Measurements from ENCODE around the gene SYNPO2. TPM values are rescaled to one million over a fixed set of nuclear protein-coding genes. Genes with fewer than 3 reads are reported as not detected.
A peak's percentile ranks its signal among the peaks of the same experiment; 100 is the strongest.

SYNPO2 gene
- total RNA-seq, 4 donors from 2014 or later: 1,547 to 3,168 (median 2,047) TPM

DNA sequence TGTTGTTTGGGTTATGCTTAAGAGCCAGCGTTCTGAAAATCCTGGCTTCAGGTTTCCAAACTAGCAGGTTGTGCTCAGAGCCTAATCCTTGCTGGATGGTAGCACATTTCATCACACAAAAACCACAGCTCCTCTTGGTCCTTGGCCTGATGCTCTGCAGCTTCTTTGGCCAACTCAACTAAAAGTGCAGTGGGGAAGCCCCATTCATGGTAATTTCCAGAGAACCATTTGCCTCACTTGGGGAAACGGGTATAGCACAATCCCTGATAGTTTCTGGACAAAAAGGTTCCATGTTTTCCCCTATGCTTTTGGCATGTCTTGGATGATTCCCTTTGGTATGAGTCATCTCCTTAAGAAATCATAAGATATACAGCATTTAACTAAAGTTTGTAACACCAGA, 78.7 kb downstream of the SYNPO2 start:
- no peaks in the 10 kb centered on the region for H3K36me3 ChIP-seq
- 0 to 25% methylated on average over 1 to 2 of the region's 2 CpGs for WGBS, 2 donors (ENCODE audit: low coverage in 1 of 2)
- no peaks in the 10 kb centered on the region for H3K9me3 ChIP-seq
- H3K4me3 ChIP-seq: no peak overlapping the region
- TF ChIP-seq POLR2A (IDR thresholded peaks at IDR 0.05) (no peak), EP300 (IDR thresholded peaks at IDR 0.05) (no peak), POLR2AphosphoS5 (IDR thresholded peaks at IDR 0.05) (no peak)
- TF ChIP-seq, protein P1, sequence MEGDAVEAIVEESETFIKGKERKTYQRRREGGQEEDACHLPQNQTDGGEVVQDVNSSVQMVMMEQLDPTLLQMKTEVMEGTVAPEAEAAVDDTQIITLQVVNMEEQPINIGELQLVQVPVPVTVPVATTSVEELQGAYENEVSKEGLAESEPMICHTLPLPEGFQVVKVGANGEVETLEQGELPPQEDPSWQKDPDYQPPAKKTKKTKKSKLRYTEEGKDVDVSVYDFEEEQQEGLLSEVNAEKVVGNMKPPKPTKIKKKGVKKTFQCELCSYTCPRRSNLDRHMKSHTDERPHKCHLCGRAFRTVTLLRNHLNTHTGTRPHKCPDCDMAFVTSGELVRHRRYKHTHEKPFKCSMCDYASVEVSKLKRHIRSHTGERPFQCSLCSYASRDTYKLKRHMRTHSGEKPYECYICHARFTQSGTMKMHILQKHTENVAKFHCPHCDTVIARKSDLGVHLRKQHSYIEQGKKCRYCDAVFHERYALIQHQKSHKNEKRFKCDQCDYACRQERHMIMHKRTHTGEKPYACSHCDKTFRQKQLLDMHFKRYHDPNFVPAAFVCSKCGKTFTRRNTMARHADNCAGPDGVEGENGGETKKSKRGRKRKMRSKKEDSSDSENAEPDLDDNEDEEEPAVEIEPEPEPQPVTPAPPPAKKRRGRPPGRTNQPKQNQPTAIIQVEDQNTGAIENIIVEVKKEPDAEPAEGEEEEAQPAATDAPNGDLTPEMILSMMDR (IDR thresholded peaks at IDR 0.05): no peak
- H3K27me3 ChIP-seq: no peaks in the 10 kb centered on the region
- peaks cover 52 to 99% (median 71%) of the 10 kb centered on the region in 3 donors for H3K4me1 ChIP-seq
- peak; percentile 23 for ATAC-seq
- peak overlapping the region; percentile 84 to 98 (median 87) for H3K27ac ChIP-seq

DNA sequence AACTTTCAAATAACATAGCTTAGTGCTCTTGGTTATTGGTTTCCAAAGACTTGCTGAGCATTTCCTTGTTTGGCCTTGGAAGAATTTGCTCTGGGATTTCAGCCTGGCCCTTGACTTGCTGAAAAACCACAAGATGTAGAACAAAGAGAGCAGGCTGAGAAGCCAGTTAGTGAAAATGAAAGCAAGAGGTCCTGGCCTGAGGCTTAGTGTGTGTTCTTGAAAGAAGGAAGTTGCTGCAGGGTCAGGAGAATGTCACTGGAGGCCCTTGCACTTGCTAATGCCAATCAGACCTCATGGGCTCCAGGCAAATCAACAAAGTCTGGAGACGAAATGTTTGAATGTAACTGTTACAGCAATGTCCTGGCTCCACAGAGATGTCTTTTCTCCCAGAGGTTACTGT, 79.4 kb downstream of the SYNPO2 start:
- no peaks in the 10 kb centered on the region for H3K36me3 ChIP-seq
- H3K27ac ChIP-seq: peak overlapping the region; percentile 84 to 98 (median 87)
- peaks cover 46 to 99% (median 71%) of the 10 kb centered on the region in 3 donors for H3K4me1 ChIP-seq
- WGBS, 2 donors (ENCODE audit: low coverage in 1 of 2): 0 to 20% methylated on average over 1 of the region's 1 CpG
- H3K4me3 ChIP-seq: peak overlapping the region; percentile 10 to 11
- TF ChIP-seq POLR2AphosphoS5 (IDR thresholded peaks at IDR 0.05) (peak; percentile 83), POLR2A (IDR thresholded peaks at IDR 0.05) (no peak)
- TF ChIP-seq, protein P1 (IDR thresholded peaks at IDR 0.05): no peak
- no peaks in the 10 kb centered on the region for H3K27me3 ChIP-seq
- no peaks in the 10 kb centered on the region for H3K9me3 ChIP-seq
- ATAC-seq: peak; percentile 74

DNA sequence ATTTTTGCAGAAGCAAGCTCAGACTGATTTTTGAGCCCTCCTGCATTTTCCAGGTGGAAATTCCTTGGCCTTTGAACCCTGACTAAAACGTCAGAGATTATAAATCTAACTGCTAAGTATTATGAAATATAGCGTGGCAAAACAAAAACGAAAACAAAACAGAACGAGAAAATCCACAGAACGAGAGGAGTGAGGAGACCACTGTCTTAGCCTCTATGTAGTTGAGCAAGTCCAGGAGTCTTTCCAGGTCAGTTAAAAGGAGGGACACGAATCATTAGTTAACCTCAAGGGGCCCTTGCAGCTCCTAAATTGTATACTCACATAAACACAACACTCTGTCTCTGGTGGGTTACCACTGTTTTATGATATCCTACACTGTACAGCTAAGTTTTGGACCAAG, 80.2 kb downstream of the SYNPO2 start:
- Histone ChIP-seq H3K9me3 (no peaks in the 10 kb centered on the region), H3K27me3 (no peaks in the 10 kb centered on the region), H3K36me3 (no peaks in the 10 kb centered on the region), H3K4me3 (peak overlapping the region; percentile 11 to 12), H3K4me1 (peaks cover 44 to 99% (median 74%) of the 10 kb centered on the region in 3 donors), H3K27ac (peak overlapping the region; percentile 84 to 98 (median 87))
- no peak for ATAC-seq
- 2 to 17% methylated on average over 5 to 6 of the region's 6 CpGs for WGBS, 2 donors (ENCODE audit: low coverage in 1 of 2)
- TF ChIP-seq POLR2AphosphoS5 (IDR thresholded peaks at IDR 0.05): no peak

GRCh38 chr4:118969359-118969758, 80.7 kb downstream of the SYNPO2 start:
- H3K36me3 ChIP-seq: no peaks in the 10 kb centered on the region
- peak; percentile 86 for ATAC-seq
- H3K27ac ChIP-seq: peak overlapping the region; percentile 84 to 98 (median 87)
- H3K27me3 ChIP-seq: no peaks in the 10 kb centered on the region
- peak overlapping the region; percentile 11 to 12 for H3K4me3 ChIP-seq
- H3K4me1 ChIP-seq: peaks cover 47 to 99% (median 78%) of the 10 kb centered on the region in 3 donors
- TF ChIP-seq, protein P1 (IDR thresholded peaks at IDR 0.05): peak; percentile 43 to 91 (median 74)
- TF ChIP-seq POLR2AphosphoS5 (IDR thresholded peaks at IDR 0.05): peak; percentile 81
- no peak for TF ChIP-seq EP300 (IDR thresholded peaks at IDR 0.05)
- WGBS, 2 donors (ENCODE audit: low coverage in 1 of 2): 9 to 13% methylated on average over 5 of the region's 5 CpGs
- H3K9me3 ChIP-seq: no peaks in the 10 kb centered on the region

DNA sequence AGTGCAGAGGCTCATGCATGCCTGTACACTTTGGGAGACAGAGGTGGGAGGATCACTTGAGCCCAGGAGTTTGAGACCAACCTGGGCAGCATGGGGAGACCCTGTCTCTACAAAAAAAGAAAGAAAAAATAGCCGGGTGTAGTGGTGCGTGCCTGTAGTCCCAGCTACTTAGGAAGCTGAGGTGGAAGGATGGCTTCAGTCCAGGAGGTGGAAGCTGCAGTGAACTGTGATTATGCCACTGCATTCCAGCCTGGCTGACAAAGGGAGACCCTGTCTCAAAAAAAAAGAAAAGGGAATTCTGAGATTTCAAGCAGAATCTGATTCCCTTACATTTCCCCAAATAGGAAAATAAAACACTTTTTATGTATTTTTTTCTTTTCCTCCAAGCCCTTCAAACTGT, 83.5 kb downstream of the SYNPO2 start:
- no peaks in the 10 kb centered on the region for H3K27me3 ChIP-seq
- H3K4me3 ChIP-seq: no peak overlapping the region
- TF ChIP-seq EP300 (IDR thresholded peaks at IDR 0.05): no peak
- no peak for TF ChIP-seq POLR2AphosphoS5 (IDR thresholded peaks at IDR 0.05)
- TF ChIP-seq POLR2A (IDR thresholded peaks at IDR 0.05): no peak
- TF ChIP-seq, protein P1 (IDR thresholded peaks at IDR 0.05): no peak
- peak overlapping the region; percentile 73 to 91 (median 86) for H3K27ac ChIP-seq
- H3K9me3 ChIP-seq: no peaks in the 10 kb centered on the region
- no peak for ATAC-seq
- H3K4me1 ChIP-seq: peaks cover 33 to 96% (median 57%) of the 10 kb centered on the region in 3 donors
- WGBS, 2 donors (ENCODE audit: low coverage in 1 of 2): 11 to 47% methylated on average over 2 of the region's 2 CpGs
- H3K36me3 ChIP-seq: no peaks in the 10 kb centered on the region
